HepG2 (cell line): Measurements from ENCODE around the gene PLD4. TPM values are rescaled to one million over a fixed set of nuclear protein-coding genes. Genes with fewer than 3 reads are reported as not detected.

ENCODE experiments used
- ATAC-seq: fragments of 200-7000 bp; cut with Tn5 transposase; 3 replicates; pipeline ENCODE4 v1.9.1; 2020; ENCODE audit warnings: mild to moderate bottlenecking, moderate library complexity
- BruUV-seq: library from RNA; stranded (reverse); fragments of 400-500 nt; replicated peaks from 2 replicates; lab custom pipeline; 2021; lab: Mats Ljungman, UMichigan
- CTCF ChIA-PET: fragments of 300-600 bp; formaldehyde crosslinking; extraction: SDS; loops from one replicate; lab custom pipeline; 2021; ENCODE audit warnings: low total read pairs, inconsistent platforms, low intra/inter-chr PET ratio; lab: Yijun Ruan, JAX
- POLR2A ChIA-PET: fragments of 350-600 bp; sonication (Branson Sonifier 250); formaldehyde crosslinking; loops from one replicate; lab custom pipeline; 2020; ENCODE audit warnings: antibody characterized with exemption, inconsistent platforms; lab: Yijun Ruan, JAX
- DNase-seq: peaks from one replicate; pipeline ENCODE4 v3.0.0-alpha.2; 2015; ENCODE audit warnings: low spot score
- FAIRE-seq: peaks from 3 replicates; lab custom pipeline; 2011; peaks lifted over from hg19 to GRCh38; lab: Jason Lieb, UNC
- H2AFZ ChIP-seq: one replicate; pipeline ENCODE4 v1.6.1; 2011; ENCODE audit warnings: low read length, inconsistent platforms
- H3K27ac ChIP-seq: fragments of 300-600 bp; 3 replicates; pipeline ENCODE4 v1.8.0; 2011; ENCODE audit warnings: mixed run types, mild to moderate bottlenecking, mixed read lengths, low read length, inconsistent platforms; ENCODE audit not compliant: insufficient read depth; ENCODE audit errors: extremely low read length
- H3K27me3 ChIP-seq, 2 experiments: fragments of 200-600 bp in 1 of 2; 2 replicates in 1 of 2; 3 replicates in 1 of 2; pipeline versions ENCODE4 v1.6.0 to v1.8.0; 2011; ENCODE audit warnings: low read length in 2 of 2, mild to moderate bottlenecking in 2 of 2, moderate library complexity in 2 of 2, inconsistent platforms in 1 of 2; ENCODE audit not compliant: insufficient read depth in 2 of 2, control insufficient read depth in 1 of 2
- H3K36me3 ChIP-seq, 2 experiments: fragments of 200-600 bp in 1 of 2; replicated peaks in 1 of 2; 2 replicates in 1 of 2; 3 replicates in 1 of 2; pipeline versions ENCODE4 v1.5.1 to v1.8.0; 2011; ENCODE audit warnings: low read length in 2 of 2, inconsistent platforms in 1 of 2; ENCODE audit not compliant: insufficient read depth in 2 of 2, control insufficient read depth in 1 of 2
- H3K4me1 ChIP-seq: 2 replicates; pipeline ENCODE4 v1.5.1; 2012; ENCODE audit warnings: low read length, inconsistent platforms; ENCODE audit not compliant: insufficient read depth
- H3K4me2 ChIP-seq: 2 replicates; pipeline ENCODE4 v1.6.0; 2011; ENCODE audit warnings: low read depth, low read length, inconsistent platforms
- H3K4me3 ChIP-seq, 3 experiments: fragments of 200-600 bp in 1 of 3; sonication (generic), shearing (Covaris generic) in 1 of 3; replicated peaks in 1 of 3; 2 replicates each; pipeline ENCODE4 v1.5.1; 2011 to 2016; ENCODE audit warnings: low read length in 3 of 3, inconsistent platforms in 2 of 3, low read depth in 2 of 3, mild to moderate bottlenecking in 2 of 3, control low read depth in 1 of 3, mixed read lengths in 1 of 3; ENCODE audit not compliant: insufficient read depth in 1 of 3
- H3K79me2 ChIP-seq: one replicate; pipeline ENCODE4 v1.6.1; 2011; ENCODE audit warnings: low read length, inconsistent platforms; ENCODE audit not compliant: insufficient read depth
- H3K9ac ChIP-seq: 2 replicates; pipeline ENCODE4 v1.6.0; 2011; ENCODE audit warnings: mild to moderate bottlenecking, low read depth, low read length, inconsistent platforms; ENCODE audit not compliant: insufficient read depth
- H3K9me3 ChIP-seq: 2 replicates; pipeline ENCODE4 v1.5.1; 2012; ENCODE audit warnings: mild to moderate bottlenecking, low read length
- H4K20me1 ChIP-seq: 2 replicates; pipeline ENCODE4 v1.6.0; 2011; ENCODE audit warnings: inconsistent platforms, mild to moderate bottlenecking, low read length, moderate library complexity; ENCODE audit not compliant: insufficient read depth
- GATAD2A ChIP-seq: IDR thresholded peaks from 2 replicates; pipeline ENCODE4 v1.6.1; 2016
- GLI4 ChIP-seq: sonication (generic); formaldehyde crosslinking; IDR thresholded peaks from 2 replicates; pipeline ENCODE4 v1.5.1; 2020; ENCODE audit warnings: missing genetic modification reagents, mild to moderate bottlenecking, moderate library complexity, borderline replicate concordance
- GPN1 ChIP-seq: sonication (generic); formaldehyde crosslinking; IDR thresholded peaks from 2 replicates; pipeline ENCODE4 v1.5.1; 2020; ENCODE audit warnings: missing genetic modification reagents, borderline replicate concordance
- IRF2 ChIP-seq: IDR thresholded peaks from 2 replicates; pipeline ENCODE4 v1.6.1; 2018; ENCODE audit warnings: missing genetic modification reagents, missing compliant biosample characterization
- MBNL3 ChIP-seq: fragments of 250-450 bp; sonication (Bioruptor Pico); conservative IDR thresholded peaks from 2 replicates; pipeline ENCODE4 v1.8.0; 2022; ENCODE audit warnings: mild to moderate bottlenecking, inconsistent platforms
- SAP130 ChIP-seq: IDR thresholded peaks from 2 replicates; pipeline ENCODE4 v1.6.1; 2016; ENCODE audit warnings: low read depth
- ZBED4 ChIP-seq: sonication (generic); formaldehyde crosslinking; IDR thresholded peaks from 2 replicates; pipeline ENCODE4 v1.4.0; 2020; ENCODE audit warnings: missing genetic modification reagents, borderline replicate concordance
- ZBTB3 ChIP-seq: sonication (generic); formaldehyde crosslinking; IDR thresholded peaks from 2 replicates; pipeline ENCODE4 v1.4.0; 2020; ENCODE audit warnings: low read depth, mild to moderate bottlenecking, moderate library complexity, missing genetic modification reagents, borderline replicate concordance
- ZNF251 ChIP-seq: sonication (generic); formaldehyde crosslinking; IDR thresholded peaks from 2 replicates; pipeline ENCODE4 v1.9.0; 2021; ENCODE audit warnings: mild to moderate bottlenecking, missing genetic modification reagents
- ZNF749 ChIP-seq: sonication (generic); formaldehyde crosslinking; IDR thresholded peaks from 2 replicates; pipeline ENCODE4 v1.8.0; 2022; ENCODE audit warnings: mild to moderate bottlenecking, missing genetic modification reagents, moderate library complexity, borderline replicate concordance
- WGBS: methylation state at CpG from one replicate; pipeline ENCODE4 v1.1.6; 2017; ENCODE audit warnings: low lambda C conversion rate; 5-methylcytosine and 5-hydroxymethylcytosine counted together
- in situ Hi-C: cut with HindIII; loops from 2 replicates; pipeline ENCODE4 v1.10.0; 2017; ENCODE audit warnings: low pct_unique_long_range_greater_than_20kb; ENCODE audit not compliant: extremely low pct_ligation_motif_present
- intact Hi-C: fragments of 100-400 bp; cut with micrococcal nuclease; formaldehyde crosslinking; loops from one replicate; pipeline ENCODE4 v1.10.0; 2022; ENCODE audit not compliant: unreplicated experiment
- polyA plus RNA-seq, 8 experiments: library from polyadenylated mRNA; depleted of rRNA in 3 of 8; stranded (reverse) in 7 of 8; unstranded in 1 of 8; fragments of >200 nt; fragmentation: Illumina TruSeq in 4 of 8; extraction: Trizol in 4 of 8; gene quantifications; 2 replicates each; pipeline versions ENCODE4 v1.2.1 to v1.2.3, GENCODE V29; 2011 to 2016; ENCODE audit warnings: low read depth in 4 of 8, missing spikeins in 1 of 8, mixed read lengths in 1 of 8; ENCODE audit not compliant: insufficient read depth in 1 of 8
- total RNA-seq, 5 experiments: library from RNA; depleted of rRNA; stranded (reverse); fragments of >200 nt; fragmentation: Illumina TruSeq; extraction: Trizol; gene quantifications; 2 replicates each; pipeline ENCODE4 v1.2.3, GENCODE V29; 2016; ENCODE audit warnings: low read depth in 1 of 5

PLD4 gene
- total and polyA plus RNA-seq, 2 of the 13 experiments (the other 11 are each of a cell fraction or from before 2014, with no cell fraction given): not detected

GRCh38 chr14:104875412-104875751 lies 49.3 kb upstream of the PLD4 start:
- intact Hi-C loops (no loop called here), in situ Hi-C loops (no loop called here)
- Histone ChIP-seq H3K36me3 (peaks cover 5 to 22% of the 10 kb centered on the region in 2 experiments; a peak in 4 of 5 replicates), H3K9ac (no peak overlapping the region), H3K79me2 (peaks cover 2% of the 10 kb centered on the region), H2AFZ (no peak overlapping the region), H4K20me1 (peaks cover 5% of the 10 kb centered on the region; the same call in 1 of the 2 replicates), H3K4me1 (no peaks in the 10 kb centered on the region), H3K4me2 (no peak overlapping the region), H3K27ac (no peak overlapping the region), H3K4me3 (no peak overlapping the region), H3K9me3 (no peaks in the 10 kb centered on the region), H3K27me3 (no peaks in the 10 kb centered on the region)
- TF ChIP-seq ZBED4 (CRISPR knock-in tag) (no peak), SAP130 (no peak), MBNL3 (no peak), ZNF749 (no peak), GATAD2A (no peak), IRF2 (no peak), ZNF251 (CRISPR knock-in tag) (no peak), ZBTB3 (no peak), GLI4 (no peak), GPN1 (no peak)
- FAIRE-seq: no peak
- no peak for DNase-seq
- ATAC-seq: no peak
- WGBS: over 99% methylated on average over 13 of the region's 13 CpGs
- BruUV-seq: no TSS peak
- ChIA-PET CTCF (no interaction called here), POLR2A (no interaction called here)
